WI38 (cell line): ENCODE data around the gene IRX5.
A peak's percentile ranks its signal among the peaks of the same experiment; 100 is the strongest.

Source experiments
- H3K4me3 ChIP-seq: 2 replicates; pipeline ENCODE4 v1.5.1; 2011; ENCODE audit warnings: low read depth, mild to moderate bottlenecking, control low read depth, low read length
- CTCF ChIP-seq: IDR thresholded peaks from 2 replicates; pipeline ENCODE4 v1.5.1; 2012; ENCODE audit warnings: low read depth, mild to moderate bottlenecking, control low read depth, low read length

IRX5 gene

GRCh38 chr16:54930005-54930868 lies at the start of gene IRX5:
Gene IRX5 (plus strand): TSS chr16:54930865. CDS start chr16:54931199, 334 bp downstream.
- TF ChIP-seq CTCF, result no peak
- H3K4me3 ChIP-seq, result peak within 1 kb of the TSS; percentile 46

GRCh38 chr16:54882556-54882955 lies 48.1 kb upstream of the IRX5 start:
- TF ChIP-seq CTCF, result no peak
- no peak overlapping the region for H3K4me3 ChIP-seq

- no peak for TF ChIP-seq CTCF
- H3K4me3 ChIP-seq, result no peak overlapping the region
These were observed 47.3 kb upstream of the IRX5 start for GRCh38 chr16:54883358-54883757.

- no peak overlapping the region for H3K4me3 ChIP-seq
- no peak for TF ChIP-seq CTCF
These were observed 44.6 kb upstream of the IRX5 start for GRCh38 chr16:54886078-54886477.

GRCh38 chr16:54890381-54890780 lies 40.3 kb upstream of the IRX5 start:
- H3K4me3 ChIP-seq, result no peak overlapping the region
- TF ChIP-seq CTCF, result no peak

GRCh38 chr16:54891346-54891745 lies 39.3 kb upstream of the IRX5 start:
- no peak for TF ChIP-seq CTCF
- no peak overlapping the region for H3K4me3 ChIP-seq

GRCh38 chr16:54892981-54893380 lies 37.7 kb upstream of the IRX5 start:
- no peak for TF ChIP-seq CTCF
- H3K4me3 ChIP-seq, result no peak overlapping the region
